Lung (tissue), 12 donors: ENCODE measurements around the gene ADGRL2. TPM values are rescaled to one million over a fixed set of nuclear protein-coding genes. Genes with fewer than 3 reads are reported as not detected.
A peak's percentile ranks its signal among the peaks of the same experiment; 100 is the strongest.
"Not testable (repeated sequence)": the region's sequence is repeated elsewhere in the genome, so short reads cannot be mapped to it uniquely, and the experiment has no call there.

ENCODE experiments used
- ATAC-seq: fragments of 200-7000 bp; cut with Tn5 transposase; one replicate; pipeline ENCODE4 v1.9.1; 2020; ENCODE audit warnings: moderate number of reproducible peaks; ENCODE audit not compliant: insufficient read depth, low FRiP score
- DNase-seq, 3 donors: peaks; one replicate each; pipeline ENCODE4 v3.0.0-alpha.2; 2013 to 2017
- H3K27ac ChIP-seq, 2 donors: one replicate each; pipeline ENCODE4 v1.5.1; 2013; ENCODE audit warnings: mild to moderate bottlenecking in 2 of 2, moderate library complexity in 2 of 2, control low read depth in 1 of 2, inconsistent platforms in 1 of 2, low read depth in 1 of 2, low read length in 1 of 2
- H3K27me3 ChIP-seq, 3 donors: one replicate each; pipeline ENCODE4 v1.5.1; 2013; ENCODE audit warnings: low read length in 2 of 3; ENCODE audit not compliant: control insufficient read depth in 3 of 3, insufficient read depth in 3 of 3
- H3K36me3 ChIP-seq, 4 donors: one replicate each; pipeline ENCODE4 v1.5.1; 2013; ENCODE audit warnings: low read length in 4 of 4, mild to moderate bottlenecking in 1 of 4, moderate library complexity in 1 of 4; ENCODE audit not compliant: control insufficient read depth in 4 of 4, insufficient read depth in 4 of 4
- H3K4me1 ChIP-seq, 5 donors: one replicate each; pipeline ENCODE4 v1.5.1; 2013; ENCODE audit warnings: low read length in 5 of 5, mild to moderate bottlenecking in 2 of 5, moderate library complexity in 1 of 5; ENCODE audit not compliant: control insufficient read depth in 5 of 5, insufficient read depth in 5 of 5
- H3K4me3 ChIP-seq: one replicate; pipeline ENCODE4 v1.5.1; 2013; ENCODE audit warnings: mild to moderate bottlenecking, control low read depth, moderate library complexity
- H3K9ac ChIP-seq, 2 donors: one replicate each; pipeline ENCODE4 v1.5.1; 2013; ENCODE audit warnings: low read length in 2 of 2, control low read depth in 1 of 2; ENCODE audit not compliant: insufficient read depth in 1 of 2
- H3K9me3 ChIP-seq, 4 donors: one replicate each; pipeline ENCODE4 v1.5.1; 2013; ENCODE audit warnings: low read length in 3 of 4, mild to moderate bottlenecking in 1 of 4, moderate library complexity in 1 of 4; ENCODE audit not compliant: control insufficient read depth in 4 of 4, insufficient read depth in 3 of 4
- CTCF ChIP-seq: IDR thresholded peaks from 2 replicates; pipeline ENCODE4 v1.5.1; 2012; ENCODE audit warnings: mild to moderate bottlenecking; ENCODE audit errors: control extremely low read depth, extremely low read depth
- WGBS, 2 donors: extraction: QIAGEN DNeasy Blood & Tissue Kit; methylation state at CpG; one replicate each; pipeline ENCODE4 v1.1.7; 2013; 5-methylcytosine and 5-hydroxymethylcytosine counted together
- polyA plus RNA-seq, 2 donors: library from polyadenylated mRNA; stranded (reverse); fragments of 200-250 nt; gene quantifications; one replicate each; pipeline ENCODE4 v1.2.1, GENCODE V29; 2013
- total RNA-seq, 2 donors: library from RNA; depleted of rRNA in 1 of 2; stranded (reverse); fragments of >200 nt in 1 of 2; gene quantifications; one replicate each; pipeline ENCODE4 v1.2.1, GENCODE V29; 2014 to 2021
- donor health status: control.
- donor health status: control.
- donor health status: Bipolar disorder and iron deficiency.
- donor health status: healthy.
- donor health status: DM: yes; HTN: yes; CAD: no.

ADGRL2 gene
- total and polyA plus RNA-seq, 4 donors, result 32.5 to 421 (median 72.1) TPM

- Histone ChIP-seq H3K4me1 (peaks cover 1 to 51% (median 26%) of the 10 kb centered on the region in 5 donors), H3K27ac (no peak overlapping the region), H3K4me3 (no peak overlapping the region), H3K9me3 (no peaks in the 10 kb centered on the region), H3K9ac (no peak overlapping the region), H3K27me3 (no peaks in the 10 kb centered on the region), H3K36me3 (no peaks in the 10 kb centered on the region)
- ATAC-seq (no peak), DNase-seq (no peak)
- no peak for TF ChIP-seq CTCF
- WGBS, 2 donors, result 54 to 63% methylated on average over 1 of the region's 1 CpG
Observed at GRCh38 chr1:81877940-81878339, 77.2 kb downstream of the ADGRL2 start.

DNA sequence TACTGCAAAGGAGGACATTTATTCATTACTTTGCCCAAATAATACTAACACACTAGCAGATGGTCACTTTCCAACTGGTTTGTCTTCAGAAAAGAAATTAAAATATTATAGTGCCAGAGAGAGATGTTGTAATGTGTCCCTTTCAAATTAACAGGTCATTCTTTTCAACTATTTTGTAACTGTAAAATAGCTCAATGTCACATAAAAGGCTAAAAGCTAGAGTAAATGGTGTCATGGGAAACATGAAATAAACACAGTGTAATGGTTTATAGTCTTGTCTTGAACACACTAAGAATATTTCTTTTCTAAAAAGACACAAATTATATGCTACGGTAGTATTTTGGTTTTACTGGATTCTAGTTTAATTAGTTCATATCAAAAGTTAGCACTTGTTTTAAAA is 77.8 kb downstream of the ADGRL2 start:
- Histone ChIP-seq H3K4me1 (peaks cover 1 to 53% (median 28%) of the 10 kb centered on the region in 5 donors), H3K27ac (no peak overlapping the region)

GRCh38 chr1:81880781-81881180 is 80.0 kb downstream of the ADGRL2 start:
- Histone ChIP-seq H3K9ac (no peak overlapping the region), H3K36me3 (no peaks in the 10 kb centered on the region), H3K27me3 (no peaks in the 10 kb centered on the region), H3K9me3 (no peaks in the 10 kb centered on the region), H3K27ac (no peak overlapping the region), H3K4me1 (peaks cover 1 to 54% (median 17%) of the 10 kb centered on the region in 5 donors), H3K4me3 (no peak overlapping the region)
- no peak for TF ChIP-seq CTCF
- no peak for ATAC-seq
- WGBS, 2 donors, result 83 to 94% methylated on average over 1 of the region's 1 CpG
- DNase-seq, result no peak

More for the DNA sequence above, 77.8 kb downstream of the ADGRL2 start:
- no peaks in the 10 kb centered on the region for H3K27me3 ChIP-seq
- no peak for ATAC-seq
- 75 to 80% methylated on average over 1 of the region's 1 CpG for WGBS, 2 donors
- no peak overlapping the region for H3K9ac ChIP-seq
- DNase-seq, result peak in 1 of 3 donors; percentile 38
- no peaks in the 10 kb centered on the region for H3K36me3 ChIP-seq
- no peak overlapping the region for H3K4me3 ChIP-seq
- no peak for TF ChIP-seq CTCF
- no peaks in the 10 kb centered on the region for H3K9me3 ChIP-seq

DNA sequence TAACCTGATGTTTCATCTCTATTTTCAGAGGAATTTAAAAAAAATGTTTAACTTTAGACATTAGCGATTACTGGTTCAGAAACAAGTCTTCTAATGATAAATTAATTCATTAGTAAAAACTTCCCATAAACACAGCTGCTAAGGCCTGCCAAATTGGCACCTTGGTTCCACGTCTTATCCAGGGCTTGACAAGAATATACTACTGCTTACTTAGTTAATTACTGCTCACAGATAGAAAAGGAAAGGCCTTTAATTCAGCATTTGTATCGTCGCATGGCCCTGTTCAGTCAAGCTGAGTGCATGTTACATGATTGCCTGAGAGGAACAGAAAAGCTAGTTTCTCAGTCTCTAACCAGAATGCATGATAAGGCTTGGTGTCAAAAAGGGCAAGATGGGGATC is 84.6 kb downstream of the ADGRL2 start:
- 76 to 80% methylated on average over 4 of the region's 4 CpGs for WGBS, 2 donors
- H3K27me3 ChIP-seq, result no peaks in the 10 kb centered on the region

GRCh38 chr1:81886292-81886691 is 85.6 kb downstream of the ADGRL2 start:
- H3K4me3 ChIP-seq, ATAC-seq, H3K9ac ChIP-seq, DNase-seq, H3K27ac ChIP-seq, H3K36me3 ChIP-seq, H3K27me3 ChIP-seq, H3K9me3 ChIP-seq: not testable (repeated sequence)
- H3K4me1 ChIP-seq, result peaks cover 0 to 27% (median 6%) of the 10 kb centered on the region in 5 donors
- WGBS, 2 donors, result 88 to 91% methylated on average over 6 of the region's 6 CpGs

More for the DNA sequence above, 84.6 kb downstream of the ADGRL2 start:
- H3K4me3 ChIP-seq, result no peak overlapping the region
- peaks cover 0 to 27% (median 5%) of the 10 kb centered on the region in 5 donors for H3K4me1 ChIP-seq
- DNase-seq (no peak), ATAC-seq (no peak)
- no peak overlapping the region for H3K9ac ChIP-seq
- peaks cover 0 to under 1% (median 0%) of the 10 kb centered on the region in 4 donors for H3K36me3 ChIP-seq
- TF ChIP-seq CTCF, result no peak
- no peaks in the 10 kb centered on the region for H3K9me3 ChIP-seq
- no peak overlapping the region for H3K27ac ChIP-seq
